Endothelial cell of hepatic sinusoid (primary cell): ENCODE results near the gene ATP5F1B.

Experiments
- in situ Hi-C: cut with HindIII; loops from 2 replicates; pipeline ENCODE4 v1.10.0; 2017; ENCODE audit warnings: low sequenced_read_pairs

The ATP5F1B gene

DNA sequence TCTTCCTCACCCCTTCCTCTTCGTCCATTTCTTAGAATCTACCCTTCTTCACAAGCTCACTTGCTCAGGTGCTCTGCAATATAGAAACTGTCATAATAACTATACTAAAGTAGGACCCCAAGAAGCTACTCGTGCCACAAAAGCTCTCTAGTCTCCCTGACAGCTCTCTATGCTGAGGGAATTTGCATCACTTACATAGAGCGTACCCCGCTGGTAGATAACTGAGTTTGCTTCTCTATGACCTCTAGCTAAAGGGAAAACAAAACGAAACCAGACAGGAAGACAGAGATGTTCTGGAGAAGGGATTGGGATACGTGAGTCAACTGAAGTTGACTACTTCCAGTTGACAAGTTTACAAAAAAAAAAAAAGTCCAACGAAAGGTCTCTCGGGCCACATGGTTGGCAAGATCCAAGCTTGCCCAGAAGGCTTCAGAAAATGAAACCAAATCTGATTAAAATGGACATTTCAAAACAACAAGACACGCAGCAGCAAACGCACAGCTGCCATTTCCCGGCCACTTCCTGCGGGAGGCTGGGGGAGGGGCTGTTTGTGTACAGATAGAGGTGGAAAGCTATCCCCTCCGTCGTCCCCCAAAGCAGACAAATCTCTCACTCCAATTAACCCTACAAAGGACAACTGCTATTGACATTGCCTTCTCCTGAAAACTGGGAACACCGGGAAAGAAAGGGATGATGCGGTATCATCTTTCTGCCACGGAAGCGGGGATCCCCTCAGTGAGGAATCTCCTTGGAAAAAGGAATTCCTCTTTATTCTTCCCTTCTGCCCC lies 16.9 kb downstream of the ATP5F1B start:
- in situ Hi-C loops = loop anchor here (5.0 kb wide), 1 partner anchor 137 kb away; no protein-coding TSS in a partner anchor

DNA sequence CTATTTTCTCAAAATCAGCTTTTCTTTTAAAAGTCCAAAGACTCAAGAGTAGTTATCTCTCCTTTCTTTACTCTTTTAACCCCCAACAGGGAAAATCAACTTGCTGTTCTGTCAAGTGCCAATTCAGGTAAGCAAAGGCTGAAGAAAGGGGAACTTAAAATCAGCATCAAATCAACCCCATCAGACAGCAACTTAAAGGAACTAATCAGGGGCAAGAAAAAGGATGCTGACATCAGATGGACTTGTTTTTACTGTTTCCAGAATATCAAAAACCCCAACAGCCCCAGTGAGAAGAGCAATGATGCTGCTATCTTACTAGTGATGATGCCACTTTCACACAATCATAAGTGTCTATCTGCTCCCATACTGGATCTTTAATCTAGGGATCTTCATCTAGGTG lies 19.1 kb downstream of the ATP5F1B start:
- in situ Hi-C loops = loop anchor here (5.0 kb wide), 1 partner anchor 134 kb away; no protein-coding TSS in a partner anchor

DNA sequence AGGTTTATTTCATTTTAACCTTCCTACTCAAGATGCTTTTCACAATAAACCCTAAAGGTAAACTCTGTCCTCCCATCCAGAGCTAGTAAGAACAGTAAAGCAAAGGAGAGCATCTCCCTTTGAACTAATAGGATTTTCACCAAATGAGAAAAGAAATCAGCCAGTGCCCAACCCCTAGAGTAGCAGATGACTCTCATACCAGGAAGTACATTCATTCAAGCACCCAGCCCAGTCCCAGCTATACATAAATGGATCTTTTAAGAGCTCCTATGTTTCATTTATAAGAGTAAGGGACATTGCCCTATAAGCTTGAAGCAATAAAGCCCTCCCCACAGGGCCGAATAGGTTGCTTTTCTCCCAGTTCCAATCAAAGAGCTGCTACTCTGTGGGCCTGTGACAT lies 23.2 kb downstream of the ATP5F1B start:
- in situ Hi-C loops = loop anchor here (5.0 kb wide), 2 partner anchors 50 to 105 kb away; no protein-coding TSS in a partner anchor

DNA sequence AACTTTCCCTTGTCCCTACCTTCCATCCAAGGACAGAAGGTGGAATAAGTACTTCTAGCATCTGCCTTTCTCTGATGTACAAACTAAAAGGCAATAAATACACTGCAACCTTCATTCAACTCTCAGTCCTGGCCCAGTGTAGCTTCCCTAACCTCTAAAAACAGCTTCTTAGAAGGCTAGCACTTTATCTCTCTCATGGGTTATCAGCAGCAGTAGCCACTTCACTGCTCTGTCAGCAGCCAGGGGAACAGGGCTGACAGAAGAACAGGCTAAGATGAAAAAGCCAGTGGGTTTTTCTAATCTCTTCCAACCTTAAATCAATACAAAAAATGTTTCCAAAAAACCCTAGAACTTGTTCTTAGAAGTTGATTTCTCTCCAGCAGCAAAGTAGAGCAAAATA lies 28.9 kb downstream of the ATP5F1B start:
- in situ Hi-C loops = no loop called here

DNA sequence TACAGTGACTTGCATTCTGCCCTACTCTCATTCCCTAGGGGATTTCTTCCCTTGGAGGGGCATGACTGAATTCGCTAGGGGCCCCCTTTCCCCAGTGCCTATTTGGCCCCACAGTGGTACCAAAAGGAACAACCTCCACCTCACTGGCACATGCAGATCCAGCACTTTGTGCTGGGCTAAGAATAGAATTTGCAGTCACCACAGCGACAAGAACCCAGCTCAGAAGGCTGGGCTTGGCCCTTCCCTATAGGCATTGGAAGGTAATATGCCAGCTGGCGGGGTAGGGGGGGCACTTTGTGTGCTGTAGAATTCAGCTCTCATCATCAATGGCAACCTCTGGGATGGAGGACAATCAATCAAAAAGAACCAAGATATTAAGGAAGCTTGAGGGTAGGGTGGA lies 29.5 kb downstream of the ATP5F1B start:
- in situ Hi-C loops = no loop called here

DNA sequence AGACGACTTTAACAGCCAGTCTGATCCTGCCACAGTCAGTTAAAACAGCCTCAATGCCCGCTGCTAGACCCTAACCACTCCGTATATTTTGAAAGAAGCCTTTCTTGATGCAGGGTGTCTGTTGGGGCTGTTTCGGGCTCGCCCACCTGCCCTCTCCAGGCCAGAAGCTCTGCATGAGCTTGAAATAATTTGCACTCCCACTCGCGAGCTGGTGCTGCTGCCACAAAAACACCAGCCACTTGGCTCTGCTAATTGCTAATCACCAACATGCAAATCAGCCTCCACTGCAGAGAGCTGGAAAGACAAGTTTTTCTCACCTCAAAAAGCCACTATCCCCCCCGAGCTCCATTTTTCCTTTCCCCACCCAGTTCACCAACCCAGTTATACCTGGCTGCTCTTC lies 31.2 kb downstream of the ATP5F1B start:
- in situ Hi-C loops = no loop called here

DNA sequence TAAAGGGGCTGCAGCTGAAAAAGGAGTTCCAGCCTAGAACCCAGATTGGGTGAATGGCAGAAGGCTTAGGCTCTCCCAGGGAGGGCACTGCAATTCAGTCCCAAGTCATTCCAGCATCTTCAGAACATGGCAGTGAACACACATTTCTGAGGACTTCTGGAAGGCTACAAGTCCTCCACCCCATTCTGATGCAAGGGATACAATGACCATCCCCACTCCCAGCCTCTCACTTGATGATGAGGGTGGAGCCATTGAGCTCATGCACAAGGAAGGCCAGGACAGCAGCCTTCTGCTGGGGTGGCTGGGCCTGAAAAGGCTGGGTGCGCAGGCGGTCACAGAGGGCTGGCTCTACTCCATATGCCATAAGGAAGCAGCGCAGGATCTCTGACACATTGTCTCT lies 41.4 kb downstream of the ATP5F1B start:
- in situ Hi-C loops = no loop called here

DNA sequence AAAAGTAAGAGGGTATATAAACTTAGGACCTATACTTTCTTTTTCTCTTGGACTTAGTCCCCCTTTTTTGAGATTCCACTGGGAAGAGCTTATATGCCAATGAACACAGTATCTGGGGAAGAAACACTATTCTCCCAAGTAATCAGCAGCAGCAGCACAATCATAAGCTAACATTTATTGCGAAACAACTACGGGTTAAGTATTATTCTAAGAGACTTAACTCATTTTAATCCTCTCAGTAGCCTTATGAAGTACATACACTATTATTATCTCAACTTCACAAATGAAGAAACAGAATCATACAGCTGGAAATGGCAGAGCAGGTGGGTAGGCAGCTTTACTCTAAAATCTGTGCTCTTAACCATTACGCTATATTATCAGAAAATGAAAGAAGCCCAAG lies 43.5 kb downstream of the ATP5F1B start:
- in situ Hi-C loops = no loop called here

DNA sequence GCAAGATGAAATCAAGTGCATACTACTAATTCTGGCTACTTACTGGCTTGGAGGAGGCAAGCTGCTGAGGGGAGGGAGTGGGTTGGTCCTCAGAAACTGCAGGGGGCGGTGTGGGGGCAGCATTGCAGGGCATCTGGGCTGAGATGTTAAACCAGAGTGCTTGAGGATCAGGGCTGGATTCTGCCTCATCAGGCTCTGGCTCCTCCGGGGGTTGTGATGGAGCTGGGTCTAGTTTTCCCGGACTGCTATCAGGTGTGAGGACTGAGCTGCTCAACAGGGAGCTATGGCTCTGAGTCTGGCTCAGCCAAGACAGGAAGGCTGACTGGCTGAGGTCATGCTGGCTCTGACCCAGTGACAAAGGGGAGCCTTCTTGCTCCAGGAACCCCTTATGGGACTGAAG lies 44.3 kb downstream of the ATP5F1B start:
- in situ Hi-C loops = no loop called here

DNA sequence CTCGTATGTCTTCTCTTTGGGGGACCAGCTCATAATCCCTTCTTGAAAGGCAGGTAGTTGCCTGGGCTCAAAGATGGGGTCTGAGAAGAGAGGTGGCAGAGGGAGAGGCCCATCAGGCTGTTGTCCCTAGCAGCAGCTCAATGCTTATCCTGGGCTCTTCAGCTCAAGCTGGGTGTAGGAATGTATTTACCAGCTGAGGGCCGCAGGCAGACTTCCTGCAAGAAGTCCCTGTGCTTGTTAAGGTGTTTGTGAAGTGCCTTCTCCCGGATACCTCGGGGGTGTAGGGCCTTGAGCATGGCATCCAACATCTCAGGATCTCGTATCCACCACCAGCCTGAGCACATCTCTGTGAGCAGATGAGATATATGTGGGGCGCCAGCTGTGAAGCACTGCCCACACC lies 45.0 kb downstream of the ATP5F1B start:
- in situ Hi-C loops = no loop called here

DNA sequence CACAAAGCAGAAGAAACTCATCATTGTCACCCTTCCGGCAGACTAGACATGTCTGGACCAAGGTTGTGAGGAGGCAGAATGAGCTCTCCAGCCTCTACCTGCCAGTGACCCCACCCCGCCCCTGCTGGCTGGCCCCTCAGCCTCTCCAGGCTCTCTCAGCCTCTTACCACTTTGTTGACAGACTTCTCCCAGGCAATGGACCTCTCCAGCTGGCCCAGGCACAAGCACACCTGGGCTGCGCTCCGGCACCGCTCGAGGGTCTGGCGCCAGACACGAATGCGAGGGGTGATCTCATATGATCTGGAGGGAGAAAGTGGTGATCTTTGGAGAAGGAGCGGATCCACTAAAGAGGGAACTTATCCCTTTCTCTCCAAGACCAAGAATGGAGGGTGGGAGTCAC lies 46.0 kb downstream of the ATP5F1B start:
- in situ Hi-C loops = no loop called here

DNA sequence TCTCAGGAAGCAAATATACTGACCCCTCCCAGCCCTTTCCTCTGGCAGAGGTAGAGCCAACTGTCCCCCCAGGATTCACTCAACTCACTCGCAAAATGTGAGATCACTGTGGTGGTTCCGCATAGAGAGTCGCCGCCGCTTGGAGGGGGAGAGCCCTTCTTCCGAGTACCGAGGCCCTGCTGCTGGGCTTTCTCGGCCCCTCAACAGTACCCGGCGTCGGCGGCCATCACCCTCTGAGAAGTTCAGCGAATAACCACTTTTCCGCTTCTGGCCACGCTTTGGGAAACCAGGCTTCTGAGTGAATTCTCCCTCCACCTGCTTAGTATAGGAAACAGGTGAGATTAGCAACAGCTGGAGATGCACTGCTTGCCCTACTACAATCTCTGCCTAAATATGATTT lies 46.7 kb downstream of the ATP5F1B start:
- in situ Hi-C loops = no loop called here

DNA sequence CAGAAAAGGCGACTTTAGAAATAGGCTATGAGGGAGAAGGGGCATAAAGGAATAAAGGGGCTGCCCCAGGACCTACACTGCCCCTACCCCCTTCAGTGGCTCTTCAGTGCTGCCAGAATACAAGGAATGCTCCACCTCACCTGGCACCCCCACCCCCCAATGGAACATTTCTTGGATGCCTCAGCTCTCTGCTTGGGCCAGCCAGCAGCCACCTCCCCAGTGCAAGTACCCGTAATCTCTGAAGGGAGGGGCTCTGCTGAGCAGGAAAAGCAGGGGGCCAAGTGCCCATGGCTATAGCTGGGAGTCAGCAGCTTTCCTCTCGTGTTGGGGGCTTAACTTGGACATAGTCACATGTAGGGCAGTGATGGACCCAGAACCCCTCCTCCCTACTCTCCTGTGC lies 49.0 kb downstream of the ATP5F1B start:
- in situ Hi-C loops = no loop called here

DNA sequence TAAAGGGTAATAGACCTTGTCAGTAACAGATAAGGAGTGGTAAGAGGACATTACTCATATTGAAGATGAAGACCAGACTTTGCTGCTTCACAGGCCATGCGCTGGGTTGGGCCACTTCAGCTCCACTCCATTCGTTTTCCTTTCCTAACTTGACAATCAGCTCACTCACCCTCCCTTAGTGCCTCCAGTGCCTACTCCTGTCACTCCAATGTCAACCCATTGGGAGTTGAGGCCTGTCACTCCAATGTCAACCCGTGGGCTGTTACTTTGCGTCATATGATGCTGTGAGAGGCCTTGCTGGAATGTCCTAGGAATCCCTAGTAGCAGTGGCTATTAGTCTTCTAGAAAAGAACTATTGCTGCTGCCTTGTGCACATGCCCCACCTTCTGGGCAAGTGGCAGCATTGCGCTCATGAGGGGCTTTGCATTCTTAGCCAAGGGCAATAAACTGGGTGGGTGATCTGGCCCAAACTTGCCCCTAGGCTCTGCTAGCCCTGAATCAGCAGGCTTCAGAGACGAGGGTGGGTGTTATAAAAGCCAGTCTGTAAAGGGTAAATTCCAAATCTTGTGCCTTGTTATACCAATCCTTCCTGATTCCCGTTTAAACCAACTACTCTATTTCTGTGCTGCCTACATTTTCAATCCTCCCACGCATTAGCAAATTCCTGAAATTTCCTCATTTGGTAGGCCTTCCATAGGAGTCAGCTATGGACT lies 51.7 kb downstream of the ATP5F1B start:
- in situ Hi-C loops = no loop called here

DNA sequence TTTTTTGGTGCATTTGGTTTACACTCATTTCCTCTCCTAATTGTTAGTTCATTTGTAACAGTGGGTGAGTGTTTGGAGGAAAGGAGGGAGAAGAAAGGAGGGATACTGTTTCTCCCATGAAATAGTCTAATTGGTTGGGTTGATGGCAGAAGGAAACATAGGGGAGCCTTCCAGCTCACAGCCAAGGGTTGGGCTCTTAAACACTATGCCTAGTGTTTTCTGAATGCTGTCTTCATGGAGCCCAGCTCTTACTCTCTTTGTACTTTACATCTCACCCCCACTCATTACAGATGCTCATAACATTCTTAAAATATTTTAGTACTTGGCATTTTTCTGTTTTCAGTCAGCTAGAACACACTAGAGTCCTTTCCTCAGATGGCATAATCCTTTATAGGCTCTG lies 53.8 kb downstream of the ATP5F1B start:
- in situ Hi-C loops = no loop called here

DNA sequence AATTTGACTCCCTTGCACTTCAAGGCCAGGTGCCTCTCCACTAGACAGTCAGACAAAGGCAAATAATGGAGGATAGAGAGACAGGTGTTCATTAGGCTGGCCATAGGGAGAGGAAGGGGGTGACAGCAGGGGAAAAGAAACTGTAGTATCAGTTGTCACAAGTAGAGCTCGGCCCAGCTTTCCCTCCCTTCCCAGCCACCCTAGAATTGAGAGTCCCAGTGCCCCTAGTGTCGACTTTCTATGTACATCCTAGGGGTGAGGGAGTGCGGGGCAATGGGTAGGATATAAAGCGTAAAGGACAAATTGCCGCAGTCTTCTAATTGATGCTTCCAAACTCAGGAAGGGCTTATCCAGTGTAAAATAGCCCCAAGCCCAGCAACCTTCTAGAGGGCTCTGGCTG lies 54.7 kb downstream of the ATP5F1B start:
- in situ Hi-C loops = no loop called here

DNA sequence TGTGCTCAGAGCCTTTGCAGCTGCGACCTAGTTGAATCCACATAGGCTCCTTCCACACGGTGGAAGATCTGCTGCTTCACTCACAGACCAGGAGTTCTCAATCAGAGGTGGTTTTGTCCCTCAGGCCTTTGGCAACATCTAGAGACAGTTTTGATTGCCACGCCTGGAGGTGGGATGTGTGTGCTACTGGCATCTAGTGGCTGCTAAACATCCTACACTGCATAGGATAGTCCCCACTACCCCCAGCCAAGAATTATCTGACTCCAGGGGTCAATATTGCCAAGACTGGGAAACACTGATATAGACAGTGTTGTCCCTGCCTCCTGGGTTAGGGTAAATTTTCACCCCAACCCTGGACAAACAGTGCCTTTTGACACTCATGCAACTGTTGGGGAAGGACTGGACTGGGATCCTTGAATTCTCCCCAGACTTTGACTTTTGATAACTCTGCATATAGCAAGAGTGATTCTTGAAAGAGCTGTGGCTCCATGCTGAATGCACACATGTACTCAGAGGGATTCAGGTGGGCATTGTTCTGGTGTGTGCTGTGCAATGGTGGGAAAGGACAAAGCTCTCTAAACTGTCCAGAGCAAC lies 55.5 kb downstream of the ATP5F1B start:
- in situ Hi-C loops = no loop called here

DNA sequence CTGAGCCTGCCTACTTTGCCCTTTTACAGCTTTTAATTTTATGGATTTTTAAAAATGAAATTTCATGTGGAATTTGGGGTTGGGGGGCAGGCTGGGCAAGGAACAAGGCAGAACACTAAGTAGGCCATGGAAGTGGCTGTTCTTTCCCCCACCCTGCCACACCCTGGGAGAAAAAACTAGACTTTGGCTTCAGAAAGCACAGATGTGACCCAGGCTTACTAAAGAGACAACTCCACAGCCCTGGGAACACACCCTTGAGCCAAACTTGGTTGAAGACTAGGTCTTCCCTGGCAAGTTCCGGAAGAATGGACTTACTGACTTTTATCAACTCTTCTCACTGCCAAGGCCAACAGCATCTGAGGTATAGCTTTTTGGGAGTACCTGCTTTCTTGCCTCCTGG lies 56.0 kb downstream of the ATP5F1B start:
- in situ Hi-C loops = no loop called here
